Fibroblast of lung (primary cell): ENCODE measurements around the gene GSN. TPM values are rescaled to one million over a fixed set of nuclear protein-coding genes. Genes with fewer than 3 reads are reported as not detected.

Source experiments
- DNase-seq, 2 donors: peaks; one replicate each; pipeline versions ENCODE4 v3.0.0 to v3.0.0-alpha.2; 2010; ENCODE audit warnings: low read depth in 2 of 2
- H2AFZ ChIP-seq: 2 replicates; pipeline ENCODE4 v1.5.1; 2012; ENCODE audit warnings: low read length, control low read depth, inconsistent platforms
- H3K27ac ChIP-seq: 2 replicates; pipeline ENCODE4 v1.5.1; 2011; ENCODE audit warnings: low read length, control low read depth; ENCODE audit not compliant: insufficient read depth
- H3K27me3 ChIP-seq: 2 replicates; pipeline ENCODE4 v1.5.1; 2011; ENCODE audit warnings: mild to moderate bottlenecking, low read length; ENCODE audit not compliant: control insufficient read depth, insufficient read depth
- H3K36me3 ChIP-seq: 2 replicates; pipeline ENCODE4 v1.5.1; 2011; ENCODE audit warnings: low read length; ENCODE audit not compliant: control insufficient read depth, insufficient read depth
- H3K4me1 ChIP-seq: 2 replicates; pipeline ENCODE4 v1.5.1; 2011; ENCODE audit warnings: low read length; ENCODE audit not compliant: control insufficient read depth, insufficient read depth; ENCODE audit errors: extremely low read depth
- H3K4me2 ChIP-seq: 2 replicates; pipeline ENCODE4 v1.5.1; 2011; ENCODE audit warnings: low read length, control low read depth; ENCODE audit not compliant: insufficient read depth; ENCODE audit errors: extremely low read depth
- H3K4me3 ChIP-seq, 4 experiments: fragments of 200-600 bp in 1 of 4; sonication (generic) in 1 of 4; replicated peaks in 1 of 4; 2 replicates each; pipeline ENCODE4 v1.5.1; 2011 to 2016; ENCODE audit warnings: low read length in 4 of 4, low read depth in 3 of 4, mild to moderate bottlenecking in 3 of 4, control low read depth in 2 of 4, inconsistent platforms in 1 of 4, mixed read lengths in 1 of 4; ENCODE audit not compliant: insufficient read depth in 1 of 4; ENCODE audit errors: control extremely low read depth in 1 of 4
- H3K79me2 ChIP-seq: 2 replicates; pipeline ENCODE4 v1.5.1; 2012; ENCODE audit warnings: mild to moderate bottlenecking, low read length, inconsistent platforms; ENCODE audit not compliant: control insufficient read depth, insufficient read depth
- H3K9ac ChIP-seq: 2 replicates; pipeline ENCODE4 v1.5.1; 2011; ENCODE audit warnings: mild to moderate bottlenecking, low read length, control low read depth; ENCODE audit not compliant: insufficient read depth
- H3K9me3 ChIP-seq: 2 replicates; pipeline ENCODE4 v1.5.1; 2012; ENCODE audit warnings: low read depth, low read length; ENCODE audit not compliant: control insufficient read depth, insufficient read depth
- H4K20me1 ChIP-seq: 2 replicates; pipeline ENCODE4 v1.5.1; 2011; ENCODE audit warnings: low read length; ENCODE audit not compliant: control insufficient read depth, insufficient read depth; ENCODE audit errors: extremely low read depth
- CTCF ChIP-seq, 2 donors: IDR thresholded peaks in 1 of 2; conservative IDR thresholded peaks in 1 of 2; 1 replicate in 1 of 2; 2 replicates in 1 of 2; pipeline ENCODE4 v1.5.1; 2011 to 2012; ENCODE audit warnings: low read length in 2 of 2, control low read depth in 1 of 2, inconsistent platforms in 1 of 2, low read depth in 1 of 2, mild to moderate bottlenecking in 1 of 2
- EZH2 ChIP-seq: IDR thresholded peaks from 2 replicates; pipeline ENCODE4 v1.5.1; 2012; ENCODE audit warnings: low read length, control low read depth, mild to moderate bottlenecking; ENCODE audit errors: missing control alignments
- polyA plus RNA-seq, 2 donors: library from polyadenylated mRNA; depleted of rRNA in 1 of 2; stranded (reverse) in 1 of 2; unstranded in 1 of 2; fragments of >200 nt; gene quantifications; 2 replicates each; pipeline ENCODE4 v1.2.1, GENCODE V29; 2011 to 2012; ENCODE audit warnings: missing spikeins in 1 of 2
- total RNA-seq: library from RNA; depleted of rRNA; stranded (reverse); fragments of >200 nt; gene quantifications from 2 replicates; pipeline ENCODE4 v1.2.1, GENCODE V29; 2014

The GSN gene
- total and polyA plus RNA-seq, 2 donors (not counting 1 experiment from before 2014, with no cell fraction given): 432 to 588 TPM

- no peaks in the 10 kb centered on the region for H3K27me3 ChIP-seq
- H3K4me3 ChIP-seq: no peak overlapping the region
- no peak overlapping the region for H2AFZ ChIP-seq
- peaks cover 15% of the 10 kb centered on the region for H3K4me1 ChIP-seq
- no peaks in the 10 kb centered on the region for H3K9me3 ChIP-seq
- H3K36me3 ChIP-seq: peaks cover 25% of the 10 kb centered on the region
- H3K9ac ChIP-seq: no peak overlapping the region
- H3K79me2 ChIP-seq: peaks cover 6% of the 10 kb centered on the region
- no peak overlapping the region for H3K27ac ChIP-seq
- H4K20me1 ChIP-seq: no peaks in the 10 kb centered on the region
- peak overlapping the region; percentile 15 for H3K4me2 ChIP-seq
- DNase-seq: no peak
- no peak for TF ChIP-seq EZH2
- TF ChIP-seq CTCF (conservative IDR thresholded peaks at IDR 0.05 in 1 of 2, IDR thresholded peaks at IDR 0.05 in 1 of 2; ENCODE audit: low read depth in 1 of 2, low read length in 2 of 2): no peak
Measured at GRCh38 chr9:121344184-121344583, 76.2 kb downstream of the GSN start.

GRCh38 chr9:121345070-121345469 is 77.1 kb downstream of the GSN start:
- Histone ChIP-seq H3K9ac (no peak overlapping the region), H2AFZ (no peak overlapping the region), H3K36me3 (peaks cover 26% of the 10 kb centered on the region), H3K4me1 (peaks cover 24% of the 10 kb centered on the region), H3K4me2 (no peak overlapping the region), H4K20me1 (no peaks in the 10 kb centered on the region), H3K27ac (no peak overlapping the region), H3K27me3 (no peaks in the 10 kb centered on the region), H3K4me3 (no peak overlapping the region), H3K9me3 (no peaks in the 10 kb centered on the region), H3K79me2 (peaks cover 9% of the 10 kb centered on the region)
- TF ChIP-seq EZH2 (no peak), CTCF (conservative IDR thresholded peaks at IDR 0.05 in 1 of 2, IDR thresholded peaks at IDR 0.05 in 1 of 2; ENCODE audit: low read depth in 1 of 2, low read length in 2 of 2) (no peak)
- DNase-seq: no peak

- H3K27me3 ChIP-seq: no peaks in the 10 kb centered on the region
- peaks cover 26% of the 10 kb centered on the region for H3K36me3 ChIP-seq
- H3K9me3 ChIP-seq: no peaks in the 10 kb centered on the region
- TF ChIP-seq CTCF (conservative IDR thresholded peaks at IDR 0.05 in 1 of 2, IDR thresholded peaks at IDR 0.05 in 1 of 2; ENCODE audit: low read depth in 1 of 2, low read length in 2 of 2): no peak
- no peak for TF ChIP-seq EZH2
- peaks cover 13% of the 10 kb centered on the region for H3K79me2 ChIP-seq
- no peak overlapping the region for H2AFZ ChIP-seq
- H3K4me1 ChIP-seq: peaks cover 47% of the 10 kb centered on the region
- H3K4me3 ChIP-seq: no peak overlapping the region
- peak; percentile 49 to 54 for DNase-seq
- H4K20me1 ChIP-seq: no peaks in the 10 kb centered on the region
- no peak overlapping the region for H3K27ac ChIP-seq
- H3K9ac ChIP-seq: no peak overlapping the region
- H3K4me2 ChIP-seq: no peak overlapping the region
Measured at GRCh38 chr9:121348221-121348620, 80.3 kb downstream of the GSN start.
